Measurements from ENCODE around the gene IFI16.

DNA sequence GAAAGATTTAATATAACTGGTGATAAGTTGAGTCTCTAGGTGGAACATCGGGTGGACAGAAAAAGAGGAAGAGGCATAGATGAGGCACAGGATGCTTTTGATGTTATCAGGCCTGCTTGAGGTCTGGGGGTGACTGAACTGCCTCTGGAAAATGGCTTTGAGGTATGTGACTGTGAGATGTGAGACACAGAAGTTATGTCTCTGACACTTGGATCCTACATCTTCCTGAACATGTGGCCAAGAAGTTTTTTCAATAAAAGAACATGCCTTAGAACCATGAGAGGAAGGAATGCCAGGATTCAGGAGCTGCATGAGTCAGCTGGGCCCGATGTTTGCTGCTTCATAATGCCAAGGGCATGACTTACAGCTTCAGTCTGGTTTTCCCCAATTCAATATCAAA lies 78.3 kb downstream of the IFI16 start:
- TF ChIP-seq CTCF (IDR thresholded peaks at IDR 0.05): no peak
- TF ChIP-seq HDAC2 (IDR thresholded peaks at IDR 0.05): no peak
- no peak for TF ChIP-seq RAD21 (conservative IDR thresholded peaks at IDR 0.05 in 1 of 2, IDR thresholded peaks at IDR 0.05 in 1 of 2)
- TF ChIP-seq EP300 (IDR thresholded peaks at IDR 0.05): no peak
- TF ChIP-seq TP53 (CRISPR knock-in tag; IDR thresholded peaks at IDR 0.05): no peak
- no peak for TF ChIP-seq KDM1A (IDR thresholded peaks at IDR 0.05; ENCODE audit: low read depth)
- no peak for TF ChIP-seq POLR2A (IDR thresholded peaks at IDR 0.05; ENCODE audit: low read length)
